GM12873 (cell line): ENCODE measurements around the gene CXCL17.

Experiments
- TF ChIP-seq, protein P1 (sequence below): IDR thresholded peaks from 2 replicates; pipeline ENCODE4 v1.5.1; 2012; ENCODE audit warnings: low read depth, mild to moderate bottlenecking, moderate library complexity, low read length, control low read depth; ENCODE audit not compliant: insufficient read depth; ENCODE audit errors: missing control alignments

CXCL17 gene, protein sequence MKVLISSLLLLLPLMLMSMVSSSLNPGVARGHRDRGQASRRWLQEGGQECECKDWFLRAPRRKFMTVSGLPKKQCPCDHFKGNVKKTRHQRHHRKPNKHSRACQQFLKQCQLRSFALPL

DNA sequence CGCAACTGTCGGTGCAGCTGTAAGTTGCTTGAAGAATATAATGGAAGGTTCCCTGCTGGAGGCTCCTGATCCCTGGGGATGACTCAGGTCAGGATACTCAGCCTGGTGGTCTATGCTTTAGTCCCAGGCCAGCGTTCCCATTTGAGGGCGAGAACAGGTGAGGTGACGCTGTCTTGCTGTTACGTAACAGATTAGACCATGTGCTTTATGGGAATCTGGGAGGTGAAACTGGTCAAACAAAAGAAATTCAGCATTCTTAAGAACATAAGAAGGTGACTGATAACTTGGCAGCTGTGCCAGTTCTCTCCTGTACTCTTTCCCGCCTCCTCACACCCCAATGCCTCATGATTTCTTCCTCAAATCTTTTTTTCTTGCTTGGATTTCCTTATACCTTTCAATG is at the start of gene CXCL17:
CXCL17 (minus strand) TSS at position 114 of the 400 bp plus-strand sequence. CDS start 114 bp downstream, outside the sequence.
- TF ChIP-seq, protein P1, sequence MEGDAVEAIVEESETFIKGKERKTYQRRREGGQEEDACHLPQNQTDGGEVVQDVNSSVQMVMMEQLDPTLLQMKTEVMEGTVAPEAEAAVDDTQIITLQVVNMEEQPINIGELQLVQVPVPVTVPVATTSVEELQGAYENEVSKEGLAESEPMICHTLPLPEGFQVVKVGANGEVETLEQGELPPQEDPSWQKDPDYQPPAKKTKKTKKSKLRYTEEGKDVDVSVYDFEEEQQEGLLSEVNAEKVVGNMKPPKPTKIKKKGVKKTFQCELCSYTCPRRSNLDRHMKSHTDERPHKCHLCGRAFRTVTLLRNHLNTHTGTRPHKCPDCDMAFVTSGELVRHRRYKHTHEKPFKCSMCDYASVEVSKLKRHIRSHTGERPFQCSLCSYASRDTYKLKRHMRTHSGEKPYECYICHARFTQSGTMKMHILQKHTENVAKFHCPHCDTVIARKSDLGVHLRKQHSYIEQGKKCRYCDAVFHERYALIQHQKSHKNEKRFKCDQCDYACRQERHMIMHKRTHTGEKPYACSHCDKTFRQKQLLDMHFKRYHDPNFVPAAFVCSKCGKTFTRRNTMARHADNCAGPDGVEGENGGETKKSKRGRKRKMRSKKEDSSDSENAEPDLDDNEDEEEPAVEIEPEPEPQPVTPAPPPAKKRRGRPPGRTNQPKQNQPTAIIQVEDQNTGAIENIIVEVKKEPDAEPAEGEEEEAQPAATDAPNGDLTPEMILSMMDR = no peak

DNA sequence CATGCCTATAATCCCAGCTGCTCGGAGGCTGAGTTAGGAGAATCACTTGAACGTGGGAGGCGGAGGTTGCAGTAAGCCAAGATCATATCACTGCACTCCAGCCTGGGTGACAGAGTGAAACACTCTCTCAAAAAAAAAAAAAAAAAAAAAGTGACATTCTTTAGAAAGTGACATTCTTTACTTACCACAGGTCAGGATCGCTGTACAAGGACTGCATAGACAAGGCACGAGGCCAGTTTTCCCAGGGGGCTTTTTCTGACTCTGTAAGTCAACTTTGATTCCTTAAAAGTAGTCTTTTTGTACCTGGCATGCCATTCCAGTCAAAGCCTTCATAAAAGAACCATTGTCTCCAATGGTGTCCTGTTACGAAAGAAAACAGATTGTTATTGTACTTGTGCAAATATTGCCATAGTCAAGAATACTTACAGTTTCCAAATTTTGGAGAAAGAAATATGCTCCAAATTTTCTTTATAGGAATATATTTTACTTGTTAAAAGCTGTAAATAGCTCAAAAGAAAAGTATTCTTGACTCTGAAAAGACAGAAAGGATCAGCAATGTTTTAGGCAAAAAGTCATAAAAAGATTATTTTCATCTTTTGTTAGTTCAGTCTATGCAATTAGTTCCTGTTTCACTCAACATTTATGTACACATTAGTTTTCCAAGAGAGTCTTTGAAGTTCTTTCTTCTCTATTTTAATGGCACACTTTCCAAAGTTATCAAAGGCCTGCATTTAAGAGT is 46.2 kb upstream of the CXCL17 start:
- TF ChIP-seq, protein P1 = no peak

DNA sequence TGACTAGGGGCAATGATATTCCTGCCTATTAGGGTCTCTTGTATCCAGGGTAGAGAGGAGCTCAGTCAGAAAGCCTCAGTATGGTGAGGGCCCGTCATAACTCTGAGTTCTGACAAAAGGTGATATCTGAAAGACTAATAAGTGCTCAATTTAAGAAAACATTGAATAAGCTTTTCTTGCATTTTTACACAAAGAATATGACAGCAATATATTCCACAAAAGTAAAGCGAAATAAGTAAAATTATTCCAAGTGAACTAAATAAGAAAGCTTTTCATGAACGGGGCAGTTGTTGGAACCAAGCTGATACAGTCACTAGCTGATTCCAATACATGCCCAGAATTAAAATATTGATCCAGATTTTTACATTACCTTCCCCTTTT is 45.0 kb upstream of the CXCL17 start:
- TF ChIP-seq, protein P1 = no peak

DNA sequence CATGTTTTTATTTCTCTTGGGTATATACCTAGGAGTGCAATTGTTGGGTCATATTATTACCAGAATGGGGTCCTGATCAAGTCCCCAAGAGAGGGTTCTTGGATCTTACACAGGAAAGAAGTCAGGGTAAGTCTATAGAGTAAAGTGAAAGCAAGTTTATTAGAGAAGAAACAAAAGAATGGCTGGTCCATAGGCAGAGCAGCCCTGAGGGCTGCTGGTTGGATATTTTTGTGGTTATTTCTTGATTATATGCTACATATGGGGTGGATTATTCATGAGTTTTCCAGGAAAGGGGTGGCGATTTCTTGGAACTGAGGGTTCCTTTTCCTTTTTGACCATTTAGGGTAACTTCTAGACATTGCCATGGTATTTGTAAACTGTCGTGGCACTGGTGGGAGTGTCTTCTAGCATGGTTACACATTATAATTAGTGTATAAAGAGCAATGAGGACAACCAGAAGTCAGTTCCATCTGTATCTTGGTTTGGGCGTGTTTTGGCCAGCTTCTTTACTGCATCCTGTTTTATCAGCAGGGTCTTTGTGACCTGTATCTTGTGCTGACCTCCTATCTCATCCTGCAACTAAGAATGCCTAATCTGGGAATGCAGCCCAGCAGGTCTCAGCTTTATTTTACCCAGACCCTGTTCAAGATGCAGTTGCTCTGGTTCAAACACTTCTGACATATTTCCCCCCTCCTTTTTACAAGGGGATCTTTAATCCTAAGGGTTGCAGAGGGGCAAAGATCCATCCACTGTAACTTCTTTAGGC is 44.5 kb upstream of the CXCL17 start:
- TF ChIP-seq, protein P1 = no peak

DNA sequence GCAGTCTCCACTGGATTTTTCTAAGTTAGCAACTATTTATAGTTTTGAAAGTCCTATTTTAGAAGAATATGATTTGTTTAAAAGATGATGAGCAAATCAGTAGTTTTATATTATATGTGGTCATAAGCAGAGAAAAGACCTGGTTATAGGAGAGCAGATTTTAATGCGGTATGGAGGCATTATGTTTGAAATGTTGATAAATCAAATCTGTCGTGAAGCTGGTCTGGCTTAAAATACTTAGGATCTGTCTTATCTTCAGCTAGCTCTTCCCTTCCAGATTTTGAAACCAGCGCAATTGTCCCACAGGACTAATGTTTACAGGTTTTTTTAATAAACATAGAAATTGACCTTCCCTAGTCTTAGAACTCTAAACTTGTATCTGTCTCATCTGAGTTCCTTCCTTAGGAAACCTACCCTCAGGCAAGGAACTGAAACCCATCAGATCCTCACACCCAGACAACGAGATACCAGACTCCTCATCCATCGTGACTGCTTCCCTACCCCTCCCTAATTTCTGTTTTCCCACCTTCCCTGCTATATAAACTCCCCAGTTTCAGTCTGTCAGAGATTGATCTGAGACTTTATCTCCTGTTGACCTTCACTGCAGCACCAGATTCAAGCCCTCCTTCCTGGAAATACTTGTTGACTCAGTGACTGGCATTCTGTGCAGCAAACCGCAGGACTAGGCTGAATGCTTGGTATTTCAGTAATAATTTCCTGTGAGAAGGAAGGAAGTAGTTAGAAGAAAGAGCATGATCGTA is 37.8 kb upstream of the CXCL17 start:
- TF ChIP-seq, protein P1 = no peak

DNA sequence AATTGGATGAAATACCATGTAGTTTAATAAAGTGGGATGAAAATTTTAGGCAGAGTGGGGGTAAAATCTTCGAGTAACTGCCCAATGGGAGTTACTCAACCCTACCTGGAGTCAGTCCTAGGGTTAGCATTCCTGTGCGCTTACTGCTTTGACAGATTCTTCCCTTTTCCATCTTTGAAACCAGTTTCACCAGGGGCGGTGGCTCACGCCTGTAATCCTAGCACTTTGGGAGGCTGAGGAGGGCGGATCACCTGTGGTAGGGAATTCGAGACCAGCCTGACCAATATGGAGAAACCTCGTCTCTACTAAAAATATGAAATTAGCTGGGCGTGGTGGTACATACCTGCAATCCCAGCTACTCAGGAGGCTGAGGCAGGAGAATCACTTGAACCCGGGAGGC is 37.0 kb upstream of the CXCL17 start:
- TF ChIP-seq, protein P1 = no peak
